ENCODE results near the gene GATA5.

Gene GATA5, protein sequence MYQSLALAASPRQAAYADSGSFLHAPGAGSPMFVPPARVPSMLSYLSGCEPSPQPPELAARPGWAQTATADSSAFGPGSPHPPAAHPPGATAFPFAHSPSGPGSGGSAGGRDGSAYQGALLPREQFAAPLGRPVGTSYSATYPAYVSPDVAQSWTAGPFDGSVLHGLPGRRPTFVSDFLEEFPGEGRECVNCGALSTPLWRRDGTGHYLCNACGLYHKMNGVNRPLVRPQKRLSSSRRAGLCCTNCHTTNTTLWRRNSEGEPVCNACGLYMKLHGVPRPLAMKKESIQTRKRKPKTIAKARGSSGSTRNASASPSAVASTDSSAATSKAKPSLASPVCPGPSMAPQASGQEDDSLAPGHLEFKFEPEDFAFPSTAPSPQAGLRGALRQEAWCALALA

DNA sequence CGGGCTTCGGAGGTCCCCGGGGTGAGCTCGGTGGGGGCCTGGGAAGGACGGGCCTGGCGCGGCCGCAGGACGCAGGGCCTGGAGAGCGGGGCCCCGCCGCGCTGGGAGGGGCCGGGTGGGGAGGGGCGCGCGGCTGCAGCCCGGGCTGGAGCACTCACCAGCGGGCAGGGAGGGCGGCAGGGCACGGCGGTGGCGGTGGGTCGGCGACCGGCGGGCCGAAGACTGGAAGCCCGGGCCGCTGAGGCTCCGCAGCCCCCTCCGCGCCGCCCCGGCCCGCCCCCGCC is at the start of gene GATA5:
GATA5 (minus strand) TSS at position 224 of the 284 bp plus-strand sequence. CDS start 474 bp downstream, outside the sequence.
- DNase-seq (ENCODE audit: low read depth) = no peak

DNA sequence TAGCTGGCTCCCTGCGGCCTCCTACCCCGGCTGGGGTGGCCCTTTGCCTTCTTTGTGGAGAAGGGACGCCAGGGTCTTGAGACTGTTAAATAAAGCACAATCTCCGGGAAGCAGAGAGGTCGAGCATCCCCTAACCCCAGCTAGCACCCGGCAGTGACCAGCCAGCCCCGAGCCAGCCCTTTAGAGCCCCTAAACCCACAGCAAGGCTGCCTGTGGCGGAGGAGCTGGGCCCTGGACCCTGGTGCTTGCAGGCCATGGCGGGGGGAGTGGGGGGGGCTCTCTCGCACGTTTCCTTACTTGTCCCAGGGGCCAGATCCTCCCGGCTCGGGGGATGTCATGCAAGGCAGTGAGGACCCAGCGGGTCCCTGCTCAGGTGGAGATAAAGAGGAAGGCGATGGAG is 49.2 kb upstream of the GATA5 start:
- no peak for DNase-seq (ENCODE audit: low read depth)

DNA sequence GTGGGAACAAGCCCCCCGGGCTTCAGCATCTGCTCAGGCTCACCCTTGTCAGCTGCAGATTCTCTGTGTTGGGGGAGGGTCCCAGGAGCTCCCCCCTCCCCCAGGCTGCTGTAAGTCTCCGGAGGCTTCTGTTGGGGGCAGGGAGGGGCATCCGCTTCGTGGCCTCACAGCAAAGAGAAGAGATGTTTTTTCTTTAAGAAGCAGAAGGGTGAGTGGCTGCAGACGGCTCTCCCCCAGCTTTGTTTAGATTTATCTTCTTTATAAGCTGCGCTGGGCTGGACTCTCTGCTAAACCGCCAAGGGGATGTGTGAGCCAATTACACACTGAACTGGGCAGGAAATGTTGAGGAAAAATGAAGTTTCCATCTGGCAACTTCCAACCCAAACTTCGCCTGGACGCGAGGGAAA is 48.7 kb upstream of the GATA5 start:
- no peak for DNase-seq (ENCODE audit: low read depth)

DNA sequence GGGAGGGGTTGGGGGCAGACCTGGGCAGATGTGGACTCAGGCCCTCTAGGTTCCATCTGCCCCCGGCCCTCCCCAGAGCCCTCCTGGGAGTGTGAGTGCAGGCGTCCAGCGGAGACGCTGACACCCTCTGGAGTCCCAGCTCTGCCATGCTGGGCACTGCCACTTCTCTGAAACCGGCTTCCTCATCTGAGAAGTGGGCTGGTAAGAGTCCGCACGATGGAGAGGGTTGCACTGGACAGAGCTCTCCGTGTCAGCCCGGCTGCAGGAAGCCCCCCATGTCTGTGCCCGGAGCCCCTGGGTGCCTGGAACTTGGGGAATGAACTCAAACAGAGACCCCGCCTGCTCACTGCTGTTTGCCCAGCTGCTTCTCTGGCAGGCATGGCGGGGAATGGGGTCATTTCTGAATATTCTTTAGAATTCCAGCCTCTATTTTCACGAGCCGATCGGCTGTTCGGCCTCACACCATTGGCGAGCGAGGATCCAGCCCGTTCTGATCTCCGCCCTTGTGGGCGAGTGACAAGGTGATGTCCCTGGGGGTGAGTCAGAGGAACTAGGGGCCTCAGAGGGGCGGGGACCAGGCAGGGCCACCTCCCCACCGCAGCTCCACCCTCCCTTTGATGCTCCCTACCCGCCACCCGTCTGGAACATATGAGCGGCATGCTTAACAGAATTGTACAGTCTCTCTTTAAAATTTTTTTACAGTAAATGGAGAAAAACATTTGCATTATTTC is 47.8 kb upstream of the GATA5 start:
- no peak for DNase-seq (ENCODE audit: low read depth)

DNA sequence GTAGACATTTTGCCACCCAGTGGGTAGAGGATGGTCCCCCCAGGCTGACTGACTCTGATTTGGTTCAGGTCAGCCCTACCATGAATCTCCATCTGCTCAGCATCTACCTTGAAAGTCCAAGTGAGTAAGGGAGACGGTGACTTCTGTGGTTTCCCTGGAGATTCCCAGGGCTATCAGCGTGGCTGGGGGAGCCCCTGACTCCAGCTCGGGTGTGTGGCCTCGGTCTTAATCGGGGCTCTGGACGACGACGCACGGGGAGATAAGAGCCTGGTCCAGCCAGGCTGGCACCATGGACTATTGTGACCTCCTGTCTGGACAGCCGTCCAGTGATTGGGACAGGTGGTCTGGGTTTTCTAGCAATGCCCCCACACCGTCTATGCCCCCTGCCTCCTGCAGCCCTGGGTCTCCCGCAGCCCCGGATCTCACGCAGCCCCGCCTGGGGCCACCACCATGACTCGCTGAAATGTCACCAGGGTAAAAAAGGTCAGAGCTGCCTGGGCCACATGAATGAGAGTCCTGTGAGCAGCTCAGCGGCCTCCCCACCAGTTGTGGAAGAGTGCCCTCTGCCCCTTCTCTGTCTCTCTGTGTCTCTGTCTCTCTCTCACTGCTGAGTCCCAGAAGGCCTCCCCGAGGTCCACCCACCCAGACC is 47.1 kb upstream of the GATA5 start:
- DNase-seq (ENCODE audit: low read depth) = no peak

DNA sequence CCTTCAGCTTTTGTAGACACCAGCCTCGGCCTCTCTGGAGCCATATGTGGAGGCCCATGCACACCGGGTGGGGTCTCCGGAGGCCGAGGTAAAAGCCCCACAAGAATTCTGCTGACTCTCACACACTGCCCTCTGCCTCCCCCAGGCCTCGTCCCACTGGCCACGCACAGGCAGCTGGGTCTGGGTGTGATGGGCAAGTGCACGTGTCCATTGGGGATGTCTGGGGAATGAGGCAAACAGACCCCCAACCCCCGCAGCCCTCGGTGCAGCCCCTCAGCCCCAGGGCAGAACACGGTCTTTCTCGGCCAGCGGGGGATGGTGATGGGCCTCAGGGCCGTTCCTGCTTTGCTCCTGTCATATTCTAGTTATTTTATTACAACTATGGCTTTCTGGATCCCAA is 44.0 kb upstream of the GATA5 start:
- no peak for DNase-seq (ENCODE audit: low read depth)

DNA sequence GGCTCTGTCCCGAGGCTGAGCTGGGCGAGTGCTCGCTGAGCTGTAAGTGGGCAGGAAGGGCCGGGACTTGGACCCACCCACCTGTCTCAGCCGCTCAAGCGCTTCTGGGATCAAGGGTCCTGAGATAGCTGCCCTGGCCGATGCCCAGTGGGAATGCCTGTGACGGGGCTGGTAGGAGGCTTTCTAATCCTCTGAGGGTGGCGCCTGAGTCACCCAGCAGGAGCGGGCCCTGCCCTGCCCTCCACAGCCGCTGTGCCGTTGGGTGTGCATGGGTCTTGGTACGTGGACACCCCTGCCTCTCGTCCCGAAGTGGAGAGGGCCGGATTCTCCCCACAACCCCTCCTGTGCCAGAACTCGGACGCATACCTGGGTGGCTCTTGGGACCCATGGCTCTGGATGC is 43.1 kb upstream of the GATA5 start:
- no peak for DNase-seq (ENCODE audit: low read depth)

DNA sequence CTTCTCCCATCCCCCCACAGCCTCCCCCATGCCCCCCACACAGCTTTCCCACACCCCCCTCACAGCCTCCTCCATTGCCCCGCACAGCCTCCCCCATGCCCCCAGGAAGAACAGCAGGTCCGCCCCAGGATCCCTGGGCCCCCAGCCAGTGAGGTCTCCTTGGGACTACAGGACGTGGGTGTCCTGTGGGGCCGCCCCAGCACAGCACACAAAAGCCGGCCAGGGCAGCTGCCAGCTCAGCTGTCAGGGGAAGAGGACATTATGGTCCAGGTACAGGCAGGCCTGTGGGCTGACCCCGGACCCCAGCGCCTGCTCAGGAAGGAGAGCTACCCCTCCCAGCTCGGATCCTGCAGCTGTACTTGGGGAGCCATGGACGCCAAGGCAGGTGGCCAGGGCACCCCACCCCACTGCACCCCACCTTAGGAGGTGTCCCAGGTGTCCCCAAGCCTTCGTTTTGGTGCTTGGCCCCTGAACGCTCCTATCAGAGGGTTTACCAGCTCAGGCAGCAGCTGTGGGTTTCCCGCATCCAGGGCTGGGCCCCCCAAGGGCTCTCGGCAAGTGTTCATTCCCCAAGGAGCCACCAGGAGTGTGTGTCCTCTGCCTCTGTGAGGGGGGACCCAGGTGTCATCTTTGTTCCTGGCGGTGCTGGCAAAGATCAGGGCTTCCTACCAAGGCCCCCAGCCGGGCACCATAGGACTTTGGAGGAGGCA is 42.3 kb upstream of the GATA5 start:
- DNase-seq (ENCODE audit: low read depth) = no peak

DNA sequence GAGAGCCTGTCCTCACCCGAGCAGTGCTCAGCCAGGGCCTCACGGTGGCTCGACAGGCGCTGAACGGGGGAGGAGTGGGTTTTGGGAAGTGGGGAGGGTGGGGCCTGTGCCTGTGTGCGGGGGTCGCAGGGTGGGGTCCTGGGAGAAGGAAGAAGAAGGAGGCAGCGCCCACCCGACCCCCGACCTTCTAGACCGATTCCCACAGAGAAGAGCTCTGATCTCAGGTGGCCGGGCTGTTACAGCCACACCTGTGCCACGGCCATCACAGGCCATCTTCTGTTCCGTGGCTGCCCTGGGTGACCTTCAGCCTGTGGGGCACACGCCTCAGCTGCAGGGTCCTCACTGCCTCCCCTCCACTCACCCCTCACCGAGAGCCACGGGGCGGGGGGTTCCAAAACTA is 41.4 kb upstream of the GATA5 start:
- DNase-seq (ENCODE audit: low read depth) = no peak

DNA sequence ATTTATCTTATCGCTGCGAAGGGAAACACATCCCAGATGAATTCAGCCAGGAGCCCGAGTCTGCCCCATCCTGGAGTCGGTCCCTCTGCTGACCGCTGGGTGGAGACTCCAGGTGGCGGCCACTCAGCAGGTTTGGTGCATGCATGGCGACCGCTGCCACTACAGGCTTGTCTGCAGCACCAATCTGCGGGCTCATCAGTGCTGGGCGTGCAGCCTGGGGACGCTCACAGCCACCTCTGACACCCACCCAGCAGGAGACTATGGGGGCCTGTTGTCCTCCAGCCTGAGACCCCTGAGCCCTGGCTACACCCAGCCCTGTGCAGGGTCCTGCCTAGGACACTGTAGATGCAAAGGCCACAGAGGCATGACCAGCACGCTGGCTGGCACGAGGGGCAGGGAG is 40.5 kb upstream of the GATA5 start:
- DNase-seq (ENCODE audit: low read depth) = no peak

DNA sequence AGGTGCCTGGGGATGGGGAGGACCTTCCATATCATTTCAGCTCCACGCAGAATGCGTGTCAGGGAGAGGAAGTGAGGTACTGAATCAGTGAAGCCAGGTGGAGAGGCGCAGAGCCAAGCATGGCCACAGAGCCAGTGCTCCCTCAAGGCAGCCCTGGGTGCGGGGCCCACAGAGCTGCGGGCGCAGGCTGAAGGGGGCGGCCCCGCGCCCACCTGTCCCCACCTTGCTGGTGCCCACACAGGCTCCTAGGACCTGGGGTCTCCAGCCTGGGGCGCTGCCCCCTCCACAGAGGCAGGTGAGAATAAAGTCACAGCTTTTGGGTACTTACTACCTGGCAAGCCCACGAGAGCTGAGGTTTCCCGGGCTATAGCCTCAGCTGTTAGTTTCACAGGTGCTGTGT is 40.0 kb upstream of the GATA5 start:
- DNase-seq (ENCODE audit: low read depth) = no peak

DNA sequence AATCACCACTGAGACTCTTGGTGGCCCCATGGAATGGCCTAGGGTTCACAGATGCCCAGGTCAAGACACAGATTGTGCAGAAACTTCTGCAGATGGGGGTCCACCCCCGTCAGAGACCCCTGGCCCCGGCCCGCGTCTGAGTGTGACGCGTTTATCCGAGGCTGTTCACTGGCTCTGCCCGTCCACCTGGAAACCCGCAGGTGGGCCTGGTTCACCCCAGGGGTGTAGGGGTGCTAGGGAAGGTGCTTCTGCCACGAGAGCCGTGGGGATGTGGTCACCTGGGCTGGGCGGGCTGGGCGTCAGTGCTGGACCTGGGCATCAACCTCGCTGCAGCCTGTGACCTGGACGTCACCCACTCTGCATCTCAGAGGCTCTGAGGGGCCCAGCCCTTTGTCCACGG is 39.5 kb upstream of the GATA5 start:
- no peak for DNase-seq (ENCODE audit: low read depth)

DNA sequence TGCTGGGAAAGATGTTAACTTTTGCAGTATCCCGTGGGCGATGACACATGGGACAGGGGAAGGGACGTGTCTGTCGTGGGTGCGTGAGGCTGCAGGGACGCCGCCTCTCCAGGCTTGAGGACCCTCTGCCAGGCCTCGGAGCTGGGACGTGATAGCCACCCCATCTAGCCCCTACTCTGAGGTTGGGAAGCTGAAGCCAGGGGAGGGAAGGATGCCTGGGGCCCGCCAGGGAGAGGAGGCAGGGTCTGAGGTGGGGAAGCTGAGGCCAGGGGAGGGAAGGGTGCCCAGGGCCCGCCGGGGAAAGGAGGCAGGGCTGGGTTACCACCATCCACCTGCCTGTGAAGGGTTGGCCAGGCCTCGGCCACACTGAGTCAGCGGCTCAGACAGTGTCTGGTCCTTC is 38.2 kb upstream of the GATA5 start:
- no peak for DNase-seq (ENCODE audit: low read depth)

DNA sequence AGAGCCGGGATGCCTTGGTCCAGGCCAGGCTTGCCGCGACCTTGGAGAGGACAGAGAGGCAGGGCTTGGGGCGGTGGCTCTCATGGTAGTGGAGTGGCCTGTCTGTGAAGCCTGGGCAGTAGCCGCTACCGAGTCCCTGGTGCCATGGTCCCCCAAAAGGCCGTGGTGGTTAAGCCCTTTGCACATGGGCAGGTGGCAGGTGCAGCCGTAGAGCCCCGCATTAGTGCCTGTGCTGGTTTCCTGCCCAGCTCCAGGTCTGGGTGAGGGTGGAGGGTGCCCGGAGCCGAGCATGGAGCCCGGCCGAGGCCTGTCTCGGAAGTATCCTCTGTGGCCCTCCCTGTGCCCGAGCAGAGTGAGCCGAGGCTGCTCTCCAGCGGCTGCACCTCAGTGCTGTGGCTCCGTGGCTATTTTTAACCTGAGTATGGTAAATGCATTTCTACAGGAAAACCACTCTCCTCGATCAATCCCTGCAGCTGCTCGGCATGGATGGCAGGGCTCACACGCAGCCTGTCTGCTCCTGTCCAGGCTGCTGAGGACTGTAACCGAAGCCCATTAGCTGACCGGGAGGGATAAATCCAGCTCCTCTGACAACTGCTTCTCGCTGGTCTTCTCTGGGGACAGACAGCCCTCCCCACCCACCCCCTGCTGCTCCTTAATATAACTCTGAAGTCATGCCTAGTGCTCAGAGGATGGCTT is 36.3 kb upstream of the GATA5 start:
- no peak for DNase-seq (ENCODE audit: low read depth)

DNA sequence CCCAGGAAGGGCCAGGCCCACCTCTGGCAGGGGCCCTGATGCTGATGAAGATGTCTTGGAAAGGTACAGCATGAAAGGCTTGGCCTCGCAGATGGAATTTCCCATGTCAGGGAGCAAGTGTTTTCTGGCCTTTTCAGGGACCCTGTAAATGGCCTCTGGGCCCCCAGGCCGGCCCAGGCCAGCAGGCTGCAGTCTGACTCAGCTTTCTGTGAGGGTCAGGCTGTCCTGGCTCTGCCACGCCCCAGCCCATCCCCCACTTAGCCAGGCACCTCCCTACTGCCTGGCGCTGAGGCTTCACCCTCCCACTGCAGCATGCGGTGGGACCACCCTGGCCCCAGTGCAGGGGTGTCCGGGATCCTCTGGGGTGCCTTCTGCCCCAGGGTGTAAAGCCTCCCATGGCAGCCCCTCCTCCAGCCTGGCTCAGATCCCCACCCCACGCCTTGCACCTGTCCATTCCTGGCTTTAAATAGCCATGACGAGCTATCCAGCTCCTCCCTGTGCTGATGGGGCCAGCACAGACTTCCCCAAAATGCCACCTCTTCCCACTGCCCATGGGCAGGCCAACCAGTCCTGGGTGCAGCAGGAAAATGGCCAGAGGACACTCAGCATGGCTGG is 35.6 kb upstream of the GATA5 start:
- DNase-seq (ENCODE audit: low read depth) = no peak

DNA sequence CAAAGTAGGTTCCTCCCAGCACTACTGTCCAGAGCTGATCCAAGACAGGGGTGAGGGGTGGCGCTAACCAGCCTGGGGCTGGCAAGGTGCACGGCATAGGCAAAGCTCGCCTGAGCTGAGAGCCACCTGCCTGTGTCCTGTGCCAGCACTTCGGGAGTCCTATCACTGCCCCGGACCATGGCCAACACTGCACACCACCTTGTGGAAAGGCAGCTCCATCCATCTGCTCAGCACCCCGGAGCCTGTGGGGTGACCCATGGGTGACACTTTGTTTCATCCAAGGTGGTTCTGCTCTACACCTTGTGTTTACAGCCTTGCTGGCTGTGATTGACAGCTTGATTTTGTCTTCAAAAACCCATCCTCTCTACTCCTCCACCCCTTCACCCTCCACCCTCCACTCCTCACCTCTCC is 32.9 kb upstream of the GATA5 start:
- no peak for DNase-seq (ENCODE audit: low read depth)

DNA sequence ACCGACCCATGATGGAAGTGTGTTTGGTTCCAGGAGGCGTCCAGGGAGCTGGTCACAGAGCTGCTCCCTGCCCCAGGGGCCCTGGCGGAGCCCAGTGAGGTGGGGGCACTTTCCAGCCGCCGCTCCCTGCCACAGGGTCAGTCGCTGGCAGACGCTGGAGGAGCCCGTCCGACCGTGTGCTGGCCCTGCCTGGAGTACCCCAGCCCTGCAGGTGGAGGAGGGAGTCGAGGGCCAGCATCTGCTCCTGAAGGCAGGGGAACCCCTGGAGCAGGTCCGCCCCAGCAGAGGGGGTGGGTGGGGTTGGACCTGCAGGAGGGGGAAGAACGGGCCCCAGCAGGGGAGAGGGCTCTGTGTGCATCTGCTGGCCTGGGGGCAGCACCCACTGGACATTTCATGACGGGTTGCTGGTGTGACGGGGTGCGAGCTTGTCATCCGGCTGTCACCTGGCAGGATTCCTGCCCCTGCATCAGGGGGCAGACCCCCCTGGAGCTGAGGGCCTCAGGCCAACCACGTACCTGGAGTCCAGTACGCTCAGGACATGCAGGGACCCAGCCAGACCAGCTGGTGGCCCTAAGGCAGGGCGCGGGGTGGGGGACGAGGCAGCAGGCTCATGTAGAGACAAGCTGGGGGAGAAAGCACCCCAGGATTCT is 32.3 kb upstream of the GATA5 start:
- no peak for DNase-seq (ENCODE audit: low read depth)

DNA sequence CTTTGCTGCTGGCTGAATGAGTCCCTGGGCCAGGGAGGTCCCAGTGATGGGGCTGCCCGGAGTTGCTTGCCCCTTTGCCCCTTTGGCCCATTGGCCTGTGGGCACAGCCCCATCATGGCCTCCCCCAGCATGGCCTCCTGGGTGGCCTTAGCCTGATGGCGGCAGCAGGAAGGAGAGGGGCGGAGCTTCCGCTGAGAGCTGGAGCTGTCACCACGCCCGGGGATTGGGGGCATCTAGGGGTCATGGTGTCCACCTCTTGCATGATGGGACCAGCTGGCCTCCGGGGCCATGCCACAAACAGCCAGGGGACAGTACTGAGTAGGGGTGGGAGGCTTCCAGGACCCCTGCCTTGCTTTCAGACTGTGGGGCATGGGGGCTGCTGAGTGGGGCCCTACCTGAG is 31.5 kb upstream of the GATA5 start:
- no peak for DNase-seq (ENCODE audit: low read depth)

DNA sequence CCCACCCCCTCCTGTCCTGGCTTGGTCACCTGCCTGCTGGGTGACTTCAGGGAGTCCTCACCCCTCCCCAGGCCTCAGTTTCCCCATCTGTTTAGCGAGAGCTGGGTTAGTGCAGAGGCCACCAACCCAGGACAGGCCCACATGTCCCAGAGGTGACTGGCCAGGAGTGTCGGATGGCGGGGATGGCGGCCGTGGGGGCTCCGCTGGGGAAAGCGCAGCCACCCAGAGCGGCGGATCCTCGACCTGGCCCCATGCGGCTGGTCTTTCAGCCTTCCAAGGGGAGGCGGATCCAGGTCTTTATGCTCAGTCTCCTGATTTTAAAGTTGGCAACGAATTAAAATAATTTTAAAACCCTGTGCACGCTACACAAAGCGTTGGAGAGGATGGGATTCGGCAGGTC is 31.0 kb upstream of the GATA5 start:
- DNase-seq (ENCODE audit: low read depth) = no peak

DNA sequence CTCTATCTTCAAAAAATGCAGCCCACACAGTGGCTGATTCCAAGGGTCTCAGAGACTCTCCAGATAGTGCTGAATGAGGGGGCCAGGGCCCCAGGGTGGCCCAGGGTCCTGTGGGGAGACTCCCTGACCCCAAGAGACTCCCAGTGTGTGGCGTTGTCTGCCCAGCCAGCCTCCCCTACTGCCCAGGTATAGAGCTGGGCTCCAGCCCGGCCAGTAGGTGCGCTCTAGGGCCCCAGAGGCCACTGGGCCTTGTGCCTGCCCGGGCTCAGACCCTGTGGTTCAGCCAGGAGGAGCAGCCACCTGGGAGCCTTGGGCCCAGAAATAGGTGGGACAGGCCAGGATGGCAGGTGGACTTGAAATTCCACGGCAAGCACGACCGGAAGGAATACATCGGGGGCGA is 30.3 kb upstream of the GATA5 start:
- DNase-seq (ENCODE audit: low read depth) = no peak

Measured in fibroblast of the conjunctiva (primary cell).